Central memory CD8-positive, alpha-beta T cell (primary cell): Measurements from ENCODE around the gene CBX7.

Source experiments
- ATAC-seq: fragments of 150-1000 bp; cut with Tn5 transposase; replicated peaks from 2 replicates; pipeline ENCODE4 v1.10.0; 2022; ENCODE audit warnings: mild to moderate bottlenecking, moderate FRiP score, moderate number of reproducible peaks; ENCODE audit not compliant: poor library complexity, severe bottlenecking; ENCODE audit errors: extremely low read depth
- DNase-seq, 2 donors: peaks; one replicate each; pipeline ENCODE4 v3.0.0; 2021; ENCODE audit warnings: low spot score in 2 of 2
- H3K27ac Mint-ChIP-seq: one replicate; pipeline ENCODE4 v1.8.0; 2022; ENCODE audit warnings: low read depth, mild to moderate bottlenecking, moderate library complexity, mixed read lengths
- H3K27me3 Mint-ChIP-seq: one replicate; pipeline ENCODE4 v1.8.0; 2022; ENCODE audit warnings: mixed read lengths
- H3K36me3 Mint-ChIP-seq: one replicate; pipeline ENCODE4 v1.8.0; 2022; ENCODE audit warnings: mild to moderate bottlenecking, moderate library complexity, mixed read lengths; ENCODE audit not compliant: insufficient read depth
- H3K4me1 Mint-ChIP-seq: one replicate; pipeline ENCODE4 v1.8.0; 2022; ENCODE audit warnings: mixed read lengths
- H3K4me3 Mint-ChIP-seq: one replicate; pipeline ENCODE4 v1.8.0; 2022; ENCODE audit warnings: mild to moderate bottlenecking, moderate library complexity, mixed read lengths
- H3K9me3 Mint-ChIP-seq: one replicate; pipeline ENCODE4 v1.8.0; 2022; ENCODE audit warnings: mixed read lengths

The CBX7 gene

DNA sequence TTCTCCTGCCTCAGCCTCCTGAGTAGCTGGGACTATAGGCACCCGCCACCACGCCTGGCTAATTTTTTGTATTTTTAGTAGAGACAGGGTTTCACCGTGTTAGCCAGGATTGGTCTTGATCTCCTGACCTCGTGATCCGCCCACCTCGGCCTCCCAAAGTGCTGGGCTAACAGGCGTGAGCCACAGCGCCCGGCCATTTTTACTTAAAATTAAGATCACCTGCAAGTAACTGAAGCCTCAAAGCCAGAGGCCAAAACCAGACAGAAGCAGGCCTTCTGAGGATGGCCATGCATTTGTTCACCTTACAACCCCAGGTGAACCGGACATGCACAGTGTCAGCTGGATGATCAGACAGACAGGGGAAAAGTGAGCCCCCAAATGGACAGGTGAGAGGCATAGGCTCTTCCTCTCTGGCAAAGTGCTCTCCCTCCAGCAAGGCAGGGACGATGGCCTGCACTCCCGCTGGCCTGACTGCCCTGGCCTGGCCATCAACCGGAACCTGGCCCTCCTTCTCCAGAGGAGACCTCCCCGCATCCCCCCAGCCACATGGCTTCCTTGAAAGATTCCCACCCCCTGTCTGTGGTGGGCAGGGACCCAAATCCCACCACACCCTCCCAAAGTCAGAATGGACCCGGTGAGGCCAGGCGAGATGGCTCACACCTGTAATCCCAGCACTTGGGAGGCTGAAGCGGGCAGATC, 29.6 kb downstream of the CBX7 start:
- Mint-ChIP-seq H3K4me3 (no peak overlapping the region), H3K27me3 (no peaks in the 10 kb centered on the region), H3K36me3 (peaks cover 5% of the 10 kb centered on the region), H3K27ac (peak overlapping the region; percentile 70), H3K4me1 (peaks cover 18% of the 10 kb centered on the region), H3K9me3 (no peaks in the 10 kb centered on the region)
- no peak for ATAC-seq
- DNase-seq = no peak

DNA sequence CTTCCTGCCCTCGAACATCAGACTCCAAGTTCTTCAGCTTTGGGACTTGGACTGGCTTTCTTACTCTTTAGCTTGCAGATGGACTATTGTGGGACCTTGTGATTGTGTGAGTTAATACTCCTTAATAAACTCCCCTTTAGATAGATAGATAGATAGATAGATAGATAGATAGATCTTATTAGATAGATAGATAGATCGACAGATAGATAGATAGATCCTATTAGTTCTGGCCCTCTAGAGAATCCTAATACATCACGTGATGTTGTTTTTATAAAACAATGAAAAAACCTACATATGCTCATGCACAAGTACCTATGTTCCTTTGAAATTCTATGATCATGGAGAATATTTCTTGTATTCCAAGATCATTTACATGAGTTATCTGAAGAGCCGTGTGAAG, 31.5 kb downstream of the CBX7 start:
- H3K27ac Mint-ChIP-seq = peak overlapping the region; percentile 38
- H3K27me3 Mint-ChIP-seq = no peaks in the 10 kb centered on the region
- DNase-seq = no peak
- no peaks in the 10 kb centered on the region for H3K9me3 Mint-ChIP-seq
- H3K4me3 Mint-ChIP-seq = no peak overlapping the region
- H3K36me3 Mint-ChIP-seq = peaks cover 11% of the 10 kb centered on the region
- H3K4me1 Mint-ChIP-seq = peaks cover 37% of the 10 kb centered on the region
- no peak for ATAC-seq

DNA sequence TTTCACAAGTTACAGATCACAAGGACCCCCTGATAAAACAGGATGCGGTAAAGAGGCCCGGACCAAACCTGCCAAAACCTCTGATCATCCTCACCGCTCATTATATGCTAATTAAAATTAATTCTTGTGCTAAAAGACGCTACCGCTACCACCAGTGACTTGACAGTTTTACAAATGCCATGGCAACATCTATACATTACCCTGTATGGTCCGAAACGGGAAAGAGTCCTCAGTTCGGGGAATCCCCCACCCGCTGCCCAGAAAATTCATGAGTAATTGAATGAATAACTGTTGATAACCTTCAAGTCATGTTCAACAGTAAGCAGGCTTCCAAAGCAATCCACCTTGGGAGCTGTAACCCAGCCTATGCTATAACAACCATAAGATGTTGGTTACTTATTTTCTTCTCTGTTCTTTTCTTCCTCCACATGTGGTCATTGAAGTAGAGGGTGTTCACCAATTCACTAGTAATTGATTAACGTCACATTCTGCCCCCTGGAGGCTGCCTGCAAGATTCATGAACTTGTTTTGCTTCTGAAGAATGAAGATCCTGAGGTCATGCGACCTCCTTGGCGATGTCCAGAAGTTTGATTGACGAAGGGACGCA, 34.8 kb downstream of the CBX7 start:
- peaks cover 56% of the 10 kb centered on the region for H3K4me1 Mint-ChIP-seq

DNA sequence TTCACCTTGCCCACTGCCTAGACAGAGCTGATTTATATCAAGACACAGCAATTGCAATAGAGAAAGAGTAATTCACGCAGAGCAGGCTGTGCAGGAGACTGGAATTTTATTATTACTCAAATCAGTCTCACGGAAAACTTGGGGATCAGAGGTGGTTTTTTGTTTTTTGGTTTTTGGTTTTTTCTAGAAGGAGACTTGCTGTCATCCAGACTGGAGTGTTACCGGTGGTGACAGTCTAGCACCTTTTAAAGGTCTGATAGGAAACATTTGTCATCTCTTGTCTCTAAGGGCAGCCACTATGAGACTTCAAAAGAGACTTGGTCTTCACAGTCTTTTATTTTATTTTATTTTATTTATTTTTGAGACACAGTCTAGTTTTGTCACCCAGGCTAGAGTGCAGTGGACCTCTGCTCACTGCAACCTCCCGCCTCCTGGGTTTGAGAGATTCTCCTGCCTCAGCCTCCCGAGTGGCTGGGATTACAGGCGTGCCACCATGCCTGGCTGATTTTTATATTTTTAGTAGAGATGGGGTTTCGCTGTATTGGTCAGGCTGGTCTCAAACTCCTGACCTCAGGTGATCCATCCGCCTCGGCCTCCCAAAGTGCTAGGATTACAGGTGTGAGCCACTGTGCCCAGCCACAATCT, 36.4 kb downstream of the CBX7 start:
- H3K27ac Mint-ChIP-seq = peak overlapping the region; percentile 98
- peak overlapping the region; percentile 63 for H3K4me3 Mint-ChIP-seq
- peak; percentile 50 for ATAC-seq
- H3K36me3 Mint-ChIP-seq = peaks cover 12% of the 10 kb centered on the region
- DNase-seq = peak in 1 of 2 donors; percentile 37
- no peaks in the 10 kb centered on the region for H3K27me3 Mint-ChIP-seq
- H3K9me3 Mint-ChIP-seq = no peaks in the 10 kb centered on the region
- peaks cover 52% of the 10 kb centered on the region for H3K4me1 Mint-ChIP-seq

More for the DNA sequence above, 34.8 kb downstream of the CBX7 start:
- Mint-ChIP-seq H3K27ac (peak overlapping the region; percentile 98), H3K9me3 (no peaks in the 10 kb centered on the region), H3K36me3 (peaks cover 13% of the 10 kb centered on the region), H3K27me3 (no peaks in the 10 kb centered on the region), H3K4me3 (peak overlapping the region; percentile 63)
- peak; percentile 52 to 78 for DNase-seq
- ATAC-seq = peak; percentile 77

DNA sequence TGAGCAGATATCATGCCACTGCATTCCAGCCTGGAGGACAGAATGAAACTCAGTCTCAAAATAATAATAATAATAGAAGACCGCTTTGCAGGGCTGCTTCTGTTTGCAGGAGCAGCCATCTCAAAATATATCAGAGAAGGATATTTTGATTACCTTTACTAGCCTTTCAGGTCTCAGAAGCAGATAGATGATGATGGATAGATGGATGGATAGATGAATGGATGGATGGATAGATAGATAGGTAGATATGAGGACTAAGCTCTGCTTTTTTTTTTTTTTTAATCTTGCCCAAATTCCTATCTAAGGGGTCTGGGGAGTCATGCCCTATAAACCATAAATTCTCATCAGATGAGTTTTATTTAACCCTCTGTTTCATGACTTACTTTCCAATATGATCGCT, 36.9 kb downstream of the CBX7 start:
- Mint-ChIP-seq H3K4me3 (no peak overlapping the region), H3K9me3 (no peaks in the 10 kb centered on the region), H3K27me3 (no peaks in the 10 kb centered on the region), H3K27ac (peak overlapping the region; percentile 98), H3K4me1 (peaks cover 47% of the 10 kb centered on the region), H3K36me3 (peaks cover 11% of the 10 kb centered on the region)
- no peak for DNase-seq
- ATAC-seq = no peak

DNA sequence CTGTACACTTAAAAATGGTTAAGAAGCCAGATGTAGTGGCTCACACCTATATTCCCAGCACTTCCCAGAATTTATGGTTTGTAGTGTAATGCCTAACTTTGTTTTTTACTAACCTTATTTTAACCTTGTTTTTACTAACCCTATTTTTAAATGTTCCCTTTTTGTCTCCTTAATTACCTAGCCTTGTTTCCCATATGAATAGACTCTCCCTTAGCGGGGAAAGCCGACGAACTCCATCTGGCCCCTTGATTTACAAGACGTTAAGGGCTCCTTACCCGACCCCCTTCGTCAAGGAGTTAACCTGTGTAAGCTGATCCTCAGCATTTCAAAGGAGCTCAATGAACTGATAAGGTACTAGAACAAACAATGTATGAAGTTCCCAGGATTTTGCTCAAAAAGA, 38.4 kb downstream of the CBX7 start:
- H3K36me3 Mint-ChIP-seq = peaks cover 10% of the 10 kb centered on the region
- H3K27me3 Mint-ChIP-seq = no peaks in the 10 kb centered on the region
- no peak overlapping the region for H3K4me3 Mint-ChIP-seq
- no peak for ATAC-seq
- no peak for DNase-seq
- H3K4me1 Mint-ChIP-seq = peaks cover 46% of the 10 kb centered on the region
- no peak overlapping the region for H3K27ac Mint-ChIP-seq
- H3K9me3 Mint-ChIP-seq = no peaks in the 10 kb centered on the region

DNA sequence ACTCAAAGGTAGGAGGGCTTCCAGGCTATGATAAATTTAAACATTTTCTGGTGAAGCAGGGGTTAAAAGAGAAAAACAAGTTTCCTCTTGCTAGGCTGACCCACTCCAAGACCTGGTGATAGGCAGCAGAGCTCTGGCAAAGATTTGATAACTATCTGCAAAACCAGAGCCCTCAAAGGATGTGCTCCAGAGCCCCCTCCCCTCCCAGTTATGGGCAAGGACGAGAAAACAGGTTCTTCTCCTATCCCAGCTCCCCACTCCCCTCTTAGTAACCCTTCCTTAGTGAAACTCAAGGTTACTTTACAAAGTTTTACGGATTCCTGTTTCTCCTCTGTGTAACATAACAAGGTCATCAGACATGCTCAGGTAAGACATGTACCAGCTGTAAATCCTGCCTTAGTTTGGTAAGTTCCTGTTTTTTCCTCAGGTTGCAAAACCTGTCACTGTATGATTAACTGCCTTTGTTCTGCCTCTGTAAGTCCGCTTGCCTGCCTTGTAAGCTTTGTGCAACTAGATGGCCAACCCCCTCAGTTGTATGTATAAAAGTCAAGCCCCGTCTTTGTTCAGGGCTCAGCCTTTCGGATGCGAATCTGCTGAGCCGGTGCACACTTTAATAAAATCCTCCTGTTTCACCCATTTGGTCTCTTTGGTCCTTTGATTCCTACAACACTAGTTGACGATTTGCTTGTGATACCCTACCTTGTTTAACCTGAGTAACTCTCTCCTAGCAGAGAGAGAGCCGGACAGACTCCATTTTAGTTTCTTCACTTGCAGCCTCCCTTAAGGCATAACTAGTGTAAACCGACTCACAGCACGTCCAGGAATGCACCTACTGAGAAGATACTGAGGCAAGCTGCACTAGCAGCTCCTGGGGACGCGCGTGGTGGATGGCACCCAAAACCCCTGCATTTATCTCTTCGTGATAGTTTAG, 41.6 kb downstream of the CBX7 start:
- H3K4me3 Mint-ChIP-seq = no peak overlapping the region
- no peaks in the 10 kb centered on the region for H3K9me3 Mint-ChIP-seq
- no peaks in the 10 kb centered on the region for H3K27me3 Mint-ChIP-seq
- H3K36me3 Mint-ChIP-seq = peaks cover 2% of the 10 kb centered on the region
- H3K27ac Mint-ChIP-seq = no peak overlapping the region
- DNase-seq = no peak
- no peak for ATAC-seq
- peaks cover 18% of the 10 kb centered on the region for H3K4me1 Mint-ChIP-seq

DNA sequence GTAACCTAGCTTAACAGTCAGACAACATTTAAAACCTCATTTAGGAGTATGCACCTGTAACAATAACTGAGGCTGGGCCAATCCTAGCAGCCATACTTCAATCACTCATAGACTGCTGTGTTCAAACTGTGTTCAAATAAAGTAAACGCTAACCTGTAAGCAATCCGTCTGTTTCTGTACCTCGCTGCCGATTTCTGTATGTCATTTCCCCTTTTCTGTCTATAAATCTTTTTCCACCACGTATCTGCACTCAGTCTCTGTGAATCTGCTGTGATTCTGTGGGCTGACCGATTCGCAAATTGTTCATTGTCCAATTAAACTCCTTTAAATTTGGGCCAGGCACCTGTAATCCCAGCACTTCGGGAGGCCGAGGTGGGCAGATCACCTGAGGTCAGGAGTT, 43.1 kb downstream of the CBX7 start:
- H3K4me3 Mint-ChIP-seq = no peak overlapping the region

DNA sequence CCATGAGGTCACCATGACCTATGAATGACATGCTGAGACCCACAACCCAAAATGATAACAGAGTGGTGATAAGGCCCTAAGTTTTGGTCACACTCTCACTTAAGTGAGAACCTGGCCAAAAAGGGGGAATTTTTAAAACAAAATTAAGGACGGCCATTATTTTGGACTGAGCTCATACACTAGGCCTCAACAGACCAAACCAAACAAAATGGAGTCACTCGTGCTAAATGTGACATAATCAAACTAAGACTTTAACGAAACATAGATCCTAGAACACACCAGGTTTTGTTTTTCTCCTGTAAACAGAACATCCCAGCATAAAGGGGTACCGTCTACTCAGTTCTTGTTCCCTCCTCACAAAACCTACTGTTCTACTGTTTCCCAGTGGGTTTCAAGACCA, 44.0 kb downstream of the CBX7 start:
- no peaks in the 10 kb centered on the region for H3K36me3 Mint-ChIP-seq
- H3K9me3 Mint-ChIP-seq = no peaks in the 10 kb centered on the region
- H3K4me1 Mint-ChIP-seq = no peaks in the 10 kb centered on the region
- no peak overlapping the region for H3K4me3 Mint-ChIP-seq
- no peaks in the 10 kb centered on the region for H3K27me3 Mint-ChIP-seq
- no peak for ATAC-seq
- no peak overlapping the region for H3K27ac Mint-ChIP-seq
- DNase-seq = no peak

More for the DNA sequence above, 43.1 kb downstream of the CBX7 start:
- DNase-seq (no peak), ATAC-seq (no peak)
- no peaks in the 10 kb centered on the region for H3K9me3 Mint-ChIP-seq
- H3K27ac Mint-ChIP-seq = no peak overlapping the region
- no peaks in the 10 kb centered on the region for H3K36me3 Mint-ChIP-seq
- no peaks in the 10 kb centered on the region for H3K27me3 Mint-ChIP-seq
- peaks cover 4% of the 10 kb centered on the region for H3K4me1 Mint-ChIP-seq

DNA sequence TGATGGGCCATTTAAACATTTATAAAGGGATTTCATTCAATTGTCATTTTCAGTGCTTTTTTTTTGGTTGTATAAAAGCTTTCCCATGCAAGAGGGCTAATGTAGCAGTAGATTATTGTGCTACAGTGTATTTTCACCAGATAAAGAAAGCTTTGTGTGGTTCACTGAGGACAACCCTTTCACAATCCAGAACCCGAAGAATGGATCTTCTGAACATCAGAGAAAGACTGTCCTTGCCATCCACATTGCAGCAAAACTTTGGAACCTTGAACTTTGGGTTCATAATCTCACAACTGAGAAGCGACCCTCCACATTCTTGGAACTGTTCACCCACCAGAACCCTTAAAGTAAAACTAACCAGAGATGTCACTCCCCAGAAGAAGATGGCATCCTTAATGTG, 46.2 kb downstream of the CBX7 start:
- Mint-ChIP-seq H3K4me3 (no peak overlapping the region), H3K9me3 (no peaks in the 10 kb centered on the region), H3K27ac (no peak overlapping the region), H3K27me3 (no peaks in the 10 kb centered on the region), H3K36me3 (no peaks in the 10 kb centered on the region), H3K4me1 (peaks cover under 1% of the 10 kb centered on the region)
- no peak for DNase-seq
- ATAC-seq = no peak

DNA sequence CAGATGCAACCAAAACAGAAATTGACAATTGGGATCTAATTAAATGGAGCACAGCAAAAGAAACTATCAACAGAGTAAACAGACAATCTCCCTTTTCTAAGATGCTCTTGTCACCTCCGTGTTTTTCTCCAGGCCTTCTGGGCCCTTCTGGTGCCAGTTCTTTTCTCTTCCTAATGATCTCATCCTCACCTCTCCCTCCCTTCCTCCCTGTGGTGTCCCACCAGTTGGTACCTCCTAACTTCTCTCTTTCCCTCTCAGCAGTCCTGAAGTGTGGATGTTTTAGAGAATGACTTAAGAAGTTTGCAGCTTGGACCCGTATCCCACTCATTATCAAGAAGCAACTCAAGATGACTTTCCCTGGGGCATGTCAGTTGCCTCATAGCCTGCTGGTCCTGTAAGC, 49.0 kb downstream of the CBX7 start:
- H3K4me3 Mint-ChIP-seq = no peak overlapping the region
- peaks cover 4% of the 10 kb centered on the region for H3K36me3 Mint-ChIP-seq
- peaks cover 29% of the 10 kb centered on the region for H3K4me1 Mint-ChIP-seq
- H3K9me3 Mint-ChIP-seq = no peaks in the 10 kb centered on the region
- ATAC-seq (no peak), DNase-seq (no peak)
- H3K27me3 Mint-ChIP-seq = no peaks in the 10 kb centered on the region
- H3K27ac Mint-ChIP-seq = no peak overlapping the region

DNA sequence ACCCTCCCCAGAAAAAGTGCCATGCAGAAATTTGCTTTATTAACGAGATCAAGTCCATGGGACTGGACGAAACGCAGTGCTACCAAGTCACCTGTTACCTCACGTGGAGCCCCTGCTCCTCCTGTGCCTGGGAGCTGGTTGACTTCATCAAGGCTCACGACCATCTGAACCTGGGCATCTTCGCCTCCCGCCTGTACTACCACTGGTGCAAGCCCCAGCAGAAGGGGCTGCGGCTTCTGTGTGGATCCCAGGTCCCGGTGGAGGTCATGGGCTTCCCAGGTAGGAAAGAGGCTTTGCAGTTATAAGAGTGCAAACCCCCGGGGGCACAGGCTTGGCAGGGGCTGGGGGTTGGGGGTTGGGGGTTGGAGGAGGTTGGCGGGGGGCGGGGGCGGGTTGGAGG, 51.3 kb downstream of the CBX7 start:
- Mint-ChIP-seq H3K4me1 (peaks cover 50% of the 10 kb centered on the region), H3K9me3 (no peaks in the 10 kb centered on the region), H3K4me3 (no peak overlapping the region), H3K27me3 (no peaks in the 10 kb centered on the region), H3K27ac (peak overlapping the region; percentile 99), H3K36me3 (peaks cover 4% of the 10 kb centered on the region)
- ATAC-seq (no peak), DNase-seq (no peak)
